Fibroblast of mammary gland (primary cell): ENCODE results near the gene SOAT2.

Source experiments
- DNase-seq: peaks from one replicate; pipeline ENCODE4 v3.0.0-alpha.2; 2010; ENCODE audit warnings: low read depth
- H3K4me3 ChIP-seq: 2 replicates; pipeline ENCODE4 v1.5.1; 2011; ENCODE audit warnings: low read depth, mild to moderate bottlenecking, low read length, moderate library complexity; ENCODE audit not compliant: control insufficient read depth
- TF ChIP-seq, protein P1 (sequence below): conservative IDR thresholded peaks from 2 replicates; pipeline ENCODE4 v1.5.1; 2011; ENCODE audit warnings: low read depth, low read length, inconsistent platforms; ENCODE audit not compliant: control insufficient read depth, insufficient read depth

The SOAT2 gene

DNA sequence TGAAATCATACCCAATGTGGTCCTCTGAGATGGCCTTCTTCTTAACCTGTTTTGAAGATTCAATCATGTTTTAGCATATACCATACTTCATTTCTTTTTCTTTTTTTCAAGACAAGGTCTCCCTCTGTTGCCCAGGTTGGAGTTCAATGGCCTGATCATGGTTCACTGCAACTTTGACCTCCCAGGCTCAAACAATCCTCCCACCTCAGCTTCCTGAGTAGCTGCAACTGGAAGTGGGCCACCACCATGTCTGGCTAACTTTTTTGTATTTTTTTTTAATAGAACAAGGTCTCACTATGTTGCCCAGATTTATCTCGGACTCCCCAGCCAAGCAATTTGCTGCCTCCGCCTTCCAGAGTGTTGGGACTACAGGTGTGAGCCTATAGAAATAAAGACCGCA, 30.4 kb downstream of the SOAT2 start:
- TF ChIP-seq, protein P1, sequence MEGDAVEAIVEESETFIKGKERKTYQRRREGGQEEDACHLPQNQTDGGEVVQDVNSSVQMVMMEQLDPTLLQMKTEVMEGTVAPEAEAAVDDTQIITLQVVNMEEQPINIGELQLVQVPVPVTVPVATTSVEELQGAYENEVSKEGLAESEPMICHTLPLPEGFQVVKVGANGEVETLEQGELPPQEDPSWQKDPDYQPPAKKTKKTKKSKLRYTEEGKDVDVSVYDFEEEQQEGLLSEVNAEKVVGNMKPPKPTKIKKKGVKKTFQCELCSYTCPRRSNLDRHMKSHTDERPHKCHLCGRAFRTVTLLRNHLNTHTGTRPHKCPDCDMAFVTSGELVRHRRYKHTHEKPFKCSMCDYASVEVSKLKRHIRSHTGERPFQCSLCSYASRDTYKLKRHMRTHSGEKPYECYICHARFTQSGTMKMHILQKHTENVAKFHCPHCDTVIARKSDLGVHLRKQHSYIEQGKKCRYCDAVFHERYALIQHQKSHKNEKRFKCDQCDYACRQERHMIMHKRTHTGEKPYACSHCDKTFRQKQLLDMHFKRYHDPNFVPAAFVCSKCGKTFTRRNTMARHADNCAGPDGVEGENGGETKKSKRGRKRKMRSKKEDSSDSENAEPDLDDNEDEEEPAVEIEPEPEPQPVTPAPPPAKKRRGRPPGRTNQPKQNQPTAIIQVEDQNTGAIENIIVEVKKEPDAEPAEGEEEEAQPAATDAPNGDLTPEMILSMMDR = no peak
- H3K4me3 ChIP-seq = no peak overlapping the region
- DNase-seq = no peak

DNA sequence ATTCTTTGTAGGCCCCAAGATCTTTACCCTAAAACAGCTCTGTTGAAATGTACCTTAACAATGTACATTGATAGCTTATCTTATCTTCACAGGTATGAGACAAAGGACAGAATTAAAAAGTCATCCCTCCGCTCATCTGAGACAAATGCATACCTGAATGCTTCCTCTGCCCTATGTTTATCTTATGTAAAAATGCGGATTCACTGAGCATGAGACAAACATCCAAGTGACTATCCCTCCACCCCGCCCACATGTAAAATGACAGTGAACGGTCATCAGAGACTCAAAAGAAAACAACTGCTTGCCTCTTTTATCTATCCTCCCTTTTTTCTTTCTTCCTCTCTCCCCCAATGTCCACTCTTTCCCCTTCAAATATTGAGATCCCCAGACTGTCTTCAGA, 40.1 kb downstream of the SOAT2 start:
- no peak overlapping the region for H3K4me3 ChIP-seq
- TF ChIP-seq, protein P1 = no peak
- no peak for DNase-seq

GRCh38 chr12:53145383-53146260, 42.3 kb downstream of the SOAT2 start:
- no peak overlapping the region for H3K4me3 ChIP-seq
- TF ChIP-seq, protein P1 = no peak
- DNase-seq = peak; percentile 94

DNA sequence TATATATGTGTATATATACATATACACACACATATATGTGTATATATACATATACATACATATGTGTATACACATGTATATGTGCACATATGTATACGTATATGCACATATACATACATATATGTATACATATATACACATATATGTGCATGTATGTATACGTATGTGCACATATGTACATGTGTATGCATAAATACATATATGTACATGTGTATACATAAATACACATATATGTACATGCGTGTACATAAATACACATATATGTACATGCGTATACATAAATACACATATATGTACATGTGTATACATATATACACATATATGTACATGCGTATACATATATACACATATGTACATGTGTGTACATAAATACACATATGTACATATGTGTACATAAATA, 43.9 kb downstream of the SOAT2 start:
- H3K4me3 ChIP-seq = no peak overlapping the region
- TF ChIP-seq, protein P1 = no peak
- no peak for DNase-seq

DNA sequence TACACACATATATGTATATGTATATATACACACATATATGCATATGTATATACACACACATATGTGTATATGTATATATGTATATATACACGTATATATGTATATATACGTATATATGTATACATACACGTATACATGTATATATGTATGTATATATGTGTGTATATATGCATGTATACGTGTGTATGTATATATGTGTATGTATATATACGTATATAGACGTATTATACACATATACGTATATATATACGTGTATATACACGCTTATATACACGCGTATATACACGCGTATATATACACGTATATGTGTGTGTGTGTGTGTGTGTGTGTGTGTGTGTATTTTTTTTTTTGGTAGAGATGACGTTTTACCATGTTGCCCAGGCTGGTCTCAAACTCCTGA, 44.4 kb downstream of the SOAT2 start:
- DNase-seq = no peak
- H3K4me3 ChIP-seq = no peak overlapping the region
- TF ChIP-seq, protein P1 = no peak

DNA sequence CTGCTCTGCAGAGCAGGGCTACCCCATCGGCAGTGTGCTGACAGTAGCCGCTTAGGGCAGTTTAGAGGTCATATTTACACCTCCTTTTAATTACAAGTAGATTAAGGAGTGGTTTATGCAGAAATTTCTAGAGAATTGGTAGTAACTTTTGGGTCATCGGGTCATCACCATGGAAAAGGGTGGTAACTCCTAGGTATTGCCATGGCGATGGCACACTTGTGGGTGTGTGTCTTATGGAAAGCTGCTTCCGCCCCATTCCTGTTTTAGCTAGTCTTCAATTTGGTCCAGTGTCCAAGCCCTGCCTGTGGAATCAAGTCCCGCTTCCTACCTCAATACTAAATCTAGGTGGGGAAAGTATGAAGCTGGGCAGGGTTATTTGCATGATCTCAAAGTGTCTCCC, 47.8 kb downstream of the SOAT2 start:
- no peak overlapping the region for H3K4me3 ChIP-seq
- TF ChIP-seq, protein P1 = no peak
- no peak for DNase-seq
